MCF 10A (cell line): ENCODE measurements around the gene PARP2. TPM values are rescaled to one million over a fixed set of nuclear protein-coding genes. Genes with fewer than 3 reads are reported as not detected.

ENCODE experiments used
- BruUV-seq: library from RNA; stranded (reverse); fragments of 400-500 nt; replicated peaks from 2 replicates; lab custom pipeline; 2021; lab: Mats Ljungman, UMichigan
- CTCF ChIA-PET: fragments of 300-600 bp; sonication (Branson Sonifier 250); formaldehyde crosslinking; extraction: SDS; loops from one replicate; lab custom pipeline; 2021; ENCODE audit warnings: antibody characterized with exemption, inconsistent platforms; lab: Yijun Ruan, JAX
- POLR2A ChIA-PET: fragments of 300-600, 350-650 bp; sonication (Branson Sonifier 250); formaldehyde crosslinking; extraction: SDS; loops from one replicate; lab custom pipeline; 2020; ENCODE audit warnings: antibody characterized with exemption, inconsistent platforms; lab: Yijun Ruan, JAX
- DNase-seq: peaks from one replicate; pipeline ENCODE4 v3.0.0-alpha.2; 2018; ENCODE audit not compliant: unreplicated experiment
- H3K27ac Mint-ChIP-seq: one replicate; pipeline ENCODE4 v1.8.0; 2022; ENCODE audit warnings: mild to moderate bottlenecking, low read depth, mixed read lengths; ENCODE audit not compliant: unreplicated experiment
- H3K27me3 Mint-ChIP-seq: one replicate; pipeline ENCODE4 v1.8.0; 2022; ENCODE audit warnings: mixed read lengths; ENCODE audit not compliant: insufficient read depth, unreplicated experiment
- H3K36me3 Mint-ChIP-seq: one replicate; pipeline ENCODE4 v1.8.0; 2022; ENCODE audit warnings: mild to moderate bottlenecking, moderate library complexity, mixed read lengths; ENCODE audit not compliant: insufficient read depth, unreplicated experiment
- H3K4me1 Mint-ChIP-seq: one replicate; pipeline ENCODE4 v1.8.0; 2022; ENCODE audit warnings: mixed read lengths; ENCODE audit not compliant: insufficient read depth, unreplicated experiment
- H3K4me3 Mint-ChIP-seq: one replicate; pipeline ENCODE4 v1.8.0; 2022; ENCODE audit warnings: mild to moderate bottlenecking, moderate library complexity, mixed read lengths; ENCODE audit not compliant: unreplicated experiment
- H3K9me3 Mint-ChIP-seq: one replicate; pipeline ENCODE4 v1.8.0; 2022; ENCODE audit warnings: mixed read lengths; ENCODE audit not compliant: unreplicated experiment
- intact Hi-C: fragments of 100-400 bp; cut with micrococcal nuclease; formaldehyde crosslinking; loops from 2 replicates; pipeline ENCODE4 v1.14.1; 2022
- total RNA-seq: library from RNA; stranded (reverse); gene quantifications from 2 replicates; pipeline ENCODE4 v1.2.3, GENCODE V29; 2022
- TF ChIP-seq, protein P1 (sequence below): fragments of 200-600 bp; IDR thresholded peaks from one replicate; pipeline ENCODE4 v1.8.0; 2022; ENCODE audit warnings: antibody characterized with exemption, mild to moderate bottlenecking; ENCODE audit not compliant: unreplicated experiment

Gene PARP2
- total RNA-seq, 1 experiment from 2014 or later = 33.4 TPM

DNA sequence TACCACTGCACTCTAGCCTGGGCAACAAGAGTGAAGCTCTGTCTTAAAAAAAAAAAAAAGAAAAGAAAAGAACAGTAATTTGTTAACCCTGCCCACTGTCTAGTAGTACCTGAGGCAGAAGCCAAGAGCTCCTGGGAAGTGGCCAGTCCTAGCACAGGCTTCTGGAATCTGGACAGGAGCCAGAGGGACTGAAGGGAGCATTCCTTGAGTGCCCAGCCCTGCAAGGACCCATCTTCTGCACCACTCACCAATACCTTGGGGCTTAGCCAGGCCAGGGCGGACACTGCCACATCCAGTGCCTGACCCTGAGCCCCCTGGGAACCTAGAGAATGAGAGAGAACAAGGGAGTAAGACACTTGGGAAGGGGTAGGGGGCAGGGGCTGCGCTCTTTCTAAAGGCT, 33.7 kb downstream of the PARP2 start:
- Mint-ChIP-seq H3K36me3 (peaks cover 53% of the 10 kb centered on the region), H3K27ac (no peak overlapping the region), H3K4me1 (no peaks in the 10 kb centered on the region), H3K9me3 (no peaks in the 10 kb centered on the region), H3K4me3 (no peak overlapping the region), H3K27me3 (no peaks in the 10 kb centered on the region)
- DNase-seq = no peak
- no TSS peak for BruUV-seq
- ChIA-PET POLR2A (no interaction called here), CTCF (interaction anchor here (0.7 to 1.3 kb wide), 2 partner anchors 28 to 674 kb away, joined by 4 to 7 read pairs; no protein-coding TSS in a partner anchor)
- TF ChIP-seq, protein P1, sequence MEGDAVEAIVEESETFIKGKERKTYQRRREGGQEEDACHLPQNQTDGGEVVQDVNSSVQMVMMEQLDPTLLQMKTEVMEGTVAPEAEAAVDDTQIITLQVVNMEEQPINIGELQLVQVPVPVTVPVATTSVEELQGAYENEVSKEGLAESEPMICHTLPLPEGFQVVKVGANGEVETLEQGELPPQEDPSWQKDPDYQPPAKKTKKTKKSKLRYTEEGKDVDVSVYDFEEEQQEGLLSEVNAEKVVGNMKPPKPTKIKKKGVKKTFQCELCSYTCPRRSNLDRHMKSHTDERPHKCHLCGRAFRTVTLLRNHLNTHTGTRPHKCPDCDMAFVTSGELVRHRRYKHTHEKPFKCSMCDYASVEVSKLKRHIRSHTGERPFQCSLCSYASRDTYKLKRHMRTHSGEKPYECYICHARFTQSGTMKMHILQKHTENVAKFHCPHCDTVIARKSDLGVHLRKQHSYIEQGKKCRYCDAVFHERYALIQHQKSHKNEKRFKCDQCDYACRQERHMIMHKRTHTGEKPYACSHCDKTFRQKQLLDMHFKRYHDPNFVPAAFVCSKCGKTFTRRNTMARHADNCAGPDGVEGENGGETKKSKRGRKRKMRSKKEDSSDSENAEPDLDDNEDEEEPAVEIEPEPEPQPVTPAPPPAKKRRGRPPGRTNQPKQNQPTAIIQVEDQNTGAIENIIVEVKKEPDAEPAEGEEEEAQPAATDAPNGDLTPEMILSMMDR = no peak
- intact Hi-C loops = no loop called here

DNA sequence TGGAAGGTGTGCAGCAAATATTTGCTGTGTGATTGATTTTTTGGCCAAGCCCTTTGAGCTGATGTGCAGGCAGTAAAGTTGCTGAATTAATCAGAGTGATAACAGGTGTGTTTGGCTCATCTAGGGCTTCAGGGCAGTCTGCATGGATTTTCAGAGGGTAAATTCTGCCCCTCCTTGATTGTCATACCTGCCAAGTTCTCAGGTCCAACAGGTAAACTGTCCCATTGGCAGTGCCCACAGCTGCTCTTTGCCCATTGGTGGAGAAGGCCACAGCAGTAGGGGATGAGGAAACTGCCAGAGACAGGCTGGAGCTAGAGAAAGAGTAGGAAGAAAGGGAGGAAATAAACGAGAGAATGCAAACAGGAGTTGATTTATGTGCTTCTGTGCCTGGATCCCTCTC, 36.3 kb downstream of the PARP2 start:
- CTCF ChIA-PET = no interaction called here

DNA sequence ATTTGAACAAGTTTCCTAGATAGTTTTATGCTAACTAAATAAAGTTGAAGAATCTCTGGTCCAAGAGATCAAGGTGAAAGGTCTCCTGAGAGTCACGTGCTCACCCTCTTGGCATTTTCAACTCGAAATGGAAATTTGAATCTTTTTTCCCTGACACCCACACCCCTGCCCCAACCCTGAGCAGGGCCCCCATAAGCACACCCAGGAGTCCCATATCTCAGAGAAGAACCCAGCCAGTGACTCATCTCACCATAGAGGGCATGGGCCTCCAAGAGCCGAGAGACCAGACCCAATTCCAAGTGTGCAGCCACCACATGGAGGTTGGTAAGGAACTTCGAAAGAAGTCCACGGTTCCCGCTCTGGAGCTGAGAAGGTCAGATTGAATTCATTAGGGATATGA, 37.2 kb downstream of the PARP2 start:
- no peak for DNase-seq
- no peak overlapping the region for H3K27ac Mint-ChIP-seq
- H3K4me3 Mint-ChIP-seq = no peak overlapping the region
- H3K27me3 Mint-ChIP-seq = no peaks in the 10 kb centered on the region
- H3K9me3 Mint-ChIP-seq = no peaks in the 10 kb centered on the region
- CTCF ChIA-PET = interaction anchor here (0.8 kb wide), 2 partner anchors 10 to 1287 kb away, joined by 3 read pairs; no protein-coding TSS in a partner anchor
- H3K4me1 Mint-ChIP-seq = no peaks in the 10 kb centered on the region
- BruUV-seq = no TSS peak
- TF ChIP-seq, protein P1 = no peak
- peaks cover 44% of the 10 kb centered on the region for H3K36me3 Mint-ChIP-seq
- POLR2A ChIA-PET = interaction anchor here (1.4 kb wide), 1 partner anchor 11 kb away, joined by 3 read pairs; no protein-coding TSS in a partner anchor
- intact Hi-C loops = no loop called here

More for the DNA sequence above, 36.3 kb downstream of the PARP2 start:
- H3K36me3 Mint-ChIP-seq = peaks cover 45% of the 10 kb centered on the region
- POLR2A ChIA-PET = no interaction called here
- H3K9me3 Mint-ChIP-seq = no peaks in the 10 kb centered on the region
- no peaks in the 10 kb centered on the region for H3K27me3 Mint-ChIP-seq
- TF ChIP-seq, protein P1 = no peak
- no peaks in the 10 kb centered on the region for H3K4me1 Mint-ChIP-seq
- no peak overlapping the region for H3K4me3 Mint-ChIP-seq
- no TSS peak for BruUV-seq
- no peak for DNase-seq
- no peak overlapping the region for H3K27ac Mint-ChIP-seq
- intact Hi-C loops = no loop called here

DNA sequence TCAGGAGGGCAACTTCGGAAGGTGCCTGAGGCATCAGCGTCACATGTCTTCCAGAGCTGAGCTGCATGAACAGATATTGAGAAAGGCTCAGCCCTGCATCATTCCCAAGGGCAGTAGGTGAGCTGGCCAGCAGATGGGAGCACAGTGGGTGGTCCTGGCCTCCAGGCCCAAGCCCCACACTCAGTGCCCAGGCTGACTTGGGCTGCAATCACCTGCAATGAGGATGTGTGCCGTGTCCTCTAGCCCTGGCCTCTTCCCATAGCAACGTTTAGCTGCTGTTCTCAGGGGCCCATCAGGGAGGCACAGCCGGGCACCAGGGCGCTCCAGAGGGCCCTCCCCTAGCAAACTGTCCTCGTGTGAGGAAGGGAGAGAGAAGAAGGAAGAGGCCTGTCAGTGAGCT, 37.9 kb downstream of the PARP2 start:
- Mint-ChIP-seq H3K36me3 (peaks cover 48% of the 10 kb centered on the region), H3K27ac (no peak overlapping the region)
- CTCF ChIA-PET = interaction anchor here (0.8 to 1.1 kb wide), 3 partner anchors 9 to 226 kb away, joined by 3 to 5 read pairs (median 4); no protein-coding TSS in a partner anchor

More for the DNA sequence above, 37.9 kb downstream of the PARP2 start:
- BruUV-seq = no TSS peak
- no peak for DNase-seq
- no peak overlapping the region for H3K4me3 Mint-ChIP-seq
- H3K27me3 Mint-ChIP-seq = no peaks in the 10 kb centered on the region
- TF ChIP-seq, protein P1 = no peak
- H3K4me1 Mint-ChIP-seq = no peaks in the 10 kb centered on the region
- no peaks in the 10 kb centered on the region for H3K9me3 Mint-ChIP-seq
- intact Hi-C loops = no loop called here
- POLR2A ChIA-PET = interaction anchor here (1.4 kb wide), 1 partner anchor 10 kb away, joined by 3 read pairs; no protein-coding TSS in a partner anchor
